ENCODE measurements around the gene ZFYVE28.
A peak's percentile ranks its signal among the peaks of the same experiment; 100 is the strongest.
"Not testable (repeated sequence)": the region's sequence is repeated elsewhere in the genome, so short reads cannot be mapped to it uniquely, and the experiment has no call there.

The ZFYVE28 gene

GRCh38 chr4:2243681-2244380 is 174.6 kb downstream of the ZFYVE28 start:
- Mint-ChIP-seq H3K4me1 (ENCODE audit: low read depth) (peaks cover 36% of the 10 kb centered on the region), H3K4me3 (no peak overlapping the region), H3K9me3 (ENCODE audit: low read depth) (no peaks in the 10 kb centered on the region), H3K27ac (peak overlapping the region; percentile 35), H3K27me3 (no peaks in the 10 kb centered on the region), H3K36me3 (peaks cover 8% of the 10 kb centered on the region)

DNA sequence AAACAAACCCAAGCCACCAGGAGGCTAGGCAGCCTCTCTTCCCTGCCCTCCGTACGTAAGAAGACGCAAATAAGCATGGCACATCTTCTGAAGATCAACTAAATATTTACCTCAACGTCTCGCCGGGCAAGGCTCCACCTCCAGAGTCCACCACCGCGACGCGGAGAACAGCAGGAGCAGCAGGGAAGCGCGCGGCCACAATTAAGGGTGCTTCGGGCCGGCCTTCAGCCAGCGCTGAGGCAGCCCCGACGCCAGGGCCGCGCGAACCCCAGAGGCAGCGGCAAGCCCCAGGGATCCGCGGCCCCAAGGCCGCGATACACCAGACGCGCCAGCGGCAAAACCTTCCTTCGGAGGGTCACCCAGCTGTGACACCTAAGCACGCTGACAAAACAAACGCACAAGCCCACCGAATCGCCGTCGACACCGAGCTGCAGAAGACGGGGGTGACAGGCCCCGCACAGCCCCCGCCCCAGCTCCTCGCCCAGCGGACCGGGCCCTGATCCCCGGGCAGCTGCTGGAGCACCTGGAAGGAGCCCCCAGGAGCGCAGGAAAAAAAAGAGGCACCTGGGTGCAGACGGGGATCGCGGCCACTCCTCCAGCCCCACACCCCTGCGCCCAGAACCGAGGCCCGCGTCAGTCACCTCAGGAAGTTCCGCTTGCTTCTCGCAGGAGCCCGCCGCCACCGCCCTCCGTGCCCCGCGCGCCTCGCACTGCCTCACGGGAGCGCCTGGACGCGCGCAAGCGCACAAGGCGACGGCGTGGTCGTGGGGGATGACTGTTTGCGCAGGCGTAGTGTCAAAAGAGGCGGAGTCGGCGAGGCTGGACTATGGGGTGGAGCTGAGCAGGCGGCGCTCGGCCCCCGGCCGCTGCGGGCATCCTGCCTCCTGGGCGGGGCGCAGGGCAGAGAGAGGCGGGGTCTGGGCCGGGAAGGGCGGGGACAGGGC is 176.8 kb downstream of the ZFYVE28 start, which contains the start of the genes HAUS3 and POLN:
HAUS3 (minus strand) TSS at position 712 of the 944 bp plus-strand sequence. CDS start 1,175 bp downstream, outside the sequence.
POLN (minus strand) TSS at position 712 of the 944 bp plus-strand sequence. CDS start 12,890 bp downstream, outside the sequence.
- peaks cover 54% of the 10 kb centered on the region for H3K4me1 Mint-ChIP-seq (ENCODE audit: low read depth)
- H3K27ac Mint-ChIP-seq: peak within 1 kb of the TSS; percentile 84
- peaks cover 12% of the 10 kb centered on the region for H3K36me3 Mint-ChIP-seq
- H3K4me3 Mint-ChIP-seq: peak within 1 kb of the TSS; percentile 92
- no peaks in the 10 kb centered on the region for H3K27me3 Mint-ChIP-seq
- H3K9me3 Mint-ChIP-seq (ENCODE audit: low read depth): no peaks in the 10 kb centered on the region

DNA sequence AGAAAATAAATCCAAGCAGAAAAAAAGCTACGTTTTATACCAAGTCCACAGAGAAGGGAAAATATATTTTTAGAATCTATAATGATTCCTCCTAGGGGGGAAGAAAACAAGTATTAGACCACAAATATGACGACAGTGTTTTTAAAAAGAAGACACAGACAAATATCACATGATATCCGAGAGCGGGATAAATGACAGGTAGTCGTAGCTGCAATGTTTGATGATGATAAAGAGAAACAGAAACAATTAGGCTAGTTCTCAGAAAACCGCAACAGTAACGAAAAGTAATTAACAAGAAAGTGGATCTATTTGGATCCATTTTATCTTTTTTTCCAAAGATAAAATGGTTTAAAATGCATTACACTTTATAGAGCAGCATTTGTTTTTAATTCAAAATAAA is 177.4 kb downstream of the ZFYVE28 start:
- peak overlapping the region; percentile 92 for H3K4me3 Mint-ChIP-seq
- peak overlapping the region; percentile 84 for H3K27ac Mint-ChIP-seq
- peaks cover 12% of the 10 kb centered on the region for H3K36me3 Mint-ChIP-seq
- H3K4me1 Mint-ChIP-seq (ENCODE audit: low read depth): peaks cover 58% of the 10 kb centered on the region
- no peaks in the 10 kb centered on the region for H3K9me3 Mint-ChIP-seq (ENCODE audit: low read depth)
- H3K27me3 Mint-ChIP-seq: no peaks in the 10 kb centered on the region

DNA sequence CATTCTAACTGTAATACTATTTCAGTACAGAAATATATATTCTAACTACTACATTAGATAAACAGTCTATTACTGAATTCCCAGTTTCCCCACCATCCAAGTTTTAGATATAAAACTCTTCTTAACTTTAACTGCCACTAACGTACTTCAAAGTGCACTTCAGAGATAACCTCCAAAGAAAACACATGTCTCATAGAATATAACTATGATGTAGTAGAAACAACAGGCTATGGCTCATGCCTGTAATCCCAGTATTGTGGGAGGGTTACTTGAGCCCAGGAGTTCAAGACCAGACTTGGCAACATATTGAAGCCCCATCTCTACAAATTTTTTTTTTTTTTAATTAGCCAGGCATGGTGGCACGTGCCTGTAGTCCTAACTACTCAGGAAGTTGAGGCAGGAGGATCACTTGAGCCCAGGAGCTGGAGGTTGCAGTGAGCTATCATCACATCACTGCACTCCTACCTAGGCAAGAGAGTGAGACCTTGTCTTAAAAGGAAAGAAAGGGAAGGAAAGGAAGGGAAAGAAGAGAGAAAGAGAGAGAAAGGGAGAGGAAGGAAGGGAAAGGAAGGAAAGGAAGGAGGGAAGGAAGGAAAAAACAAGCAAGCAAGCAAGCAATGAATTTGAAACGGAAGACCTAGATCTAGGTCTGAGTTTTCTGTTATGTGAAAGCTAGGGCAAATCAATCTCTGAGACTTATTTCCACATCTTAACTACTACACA is 181.3 kb downstream of the ZFYVE28 start:
- peaks cover 70% of the 10 kb centered on the region for H3K4me1 Mint-ChIP-seq (ENCODE audit: low read depth)

GRCh38 chr4:2231082-2231481 is 187.4 kb downstream of the ZFYVE28 start:
- Mint-ChIP-seq H3K27me3 (no peaks in the 10 kb centered on the region), H3K36me3 (no peaks in the 10 kb centered on the region), H3K4me1 (ENCODE audit: low read depth) (peaks cover 28% of the 10 kb centered on the region), H3K4me3 (no peak overlapping the region), H3K9me3 (ENCODE audit: low read depth) (no peaks in the 10 kb centered on the region), H3K27ac (no peak overlapping the region)

More for the DNA sequence above, 181.3 kb downstream of the ZFYVE28 start:
- H3K27ac Mint-ChIP-seq: no peak overlapping the region
- H3K27me3 Mint-ChIP-seq: no peaks in the 10 kb centered on the region
- peaks cover 12% of the 10 kb centered on the region for H3K36me3 Mint-ChIP-seq
- peak overlapping the region; percentile 70 for H3K4me3 Mint-ChIP-seq
- no peaks in the 10 kb centered on the region for H3K9me3 Mint-ChIP-seq (ENCODE audit: low read depth)

DNA sequence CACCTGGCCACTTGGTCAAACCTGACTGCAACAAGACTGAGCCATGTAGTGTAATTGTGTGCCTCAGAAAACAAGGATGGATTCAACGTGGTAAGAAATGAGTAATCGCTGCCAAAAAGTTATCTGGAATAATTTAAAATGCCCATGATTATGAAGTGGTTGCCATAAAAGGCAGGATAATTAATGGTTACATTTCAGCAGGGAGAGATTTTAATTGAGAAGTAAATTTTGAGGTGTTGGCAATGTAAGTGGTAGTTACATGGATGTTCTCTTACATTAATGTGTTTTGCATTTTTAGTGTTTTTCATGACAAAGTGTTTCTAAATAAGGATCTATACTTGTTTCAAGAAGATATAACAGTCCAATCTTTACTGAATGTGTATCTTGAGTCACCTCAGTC is 192.2 kb downstream of the ZFYVE28 start:
- Mint-ChIP-seq H3K36me3 (peaks cover 2% of the 10 kb centered on the region), H3K4me1 (ENCODE audit: low read depth) (no peaks in the 10 kb centered on the region), H3K9me3 (ENCODE audit: low read depth) (no peaks in the 10 kb centered on the region), H3K27me3 (no peaks in the 10 kb centered on the region), H3K27ac (peak overlapping the region; percentile 38), H3K4me3 (no peak overlapping the region)

DNA sequence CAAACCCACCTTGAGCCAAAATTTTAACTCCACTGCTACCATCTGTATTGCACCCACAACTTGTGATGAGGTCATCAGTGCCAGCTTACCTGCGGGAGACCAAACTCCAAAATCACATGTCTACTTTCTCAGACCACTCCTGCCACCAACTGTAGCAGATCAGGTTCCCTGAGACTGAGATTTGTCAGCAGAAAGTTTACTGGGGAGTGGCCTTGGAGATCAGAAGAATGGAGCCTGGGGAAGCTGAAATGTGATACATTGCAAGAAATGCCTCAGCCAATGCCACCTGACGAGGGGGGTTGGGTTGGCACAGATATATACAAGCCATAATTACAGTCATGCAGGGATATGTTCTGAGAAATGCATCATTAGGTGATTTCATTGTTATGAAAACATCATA is 195.6 kb downstream of the ZFYVE28 start:
- Mint-ChIP-seq H3K27me3 (no peaks in the 10 kb centered on the region), H3K27ac (no peak overlapping the region), H3K9me3 (ENCODE audit: low read depth) (no peaks in the 10 kb centered on the region), H3K4me3 (no peak overlapping the region), H3K4me1 (ENCODE audit: low read depth) (peaks cover 4% of the 10 kb centered on the region), H3K36me3 (peaks cover 2% of the 10 kb centered on the region)

GRCh38 chr4:2221378-2221777 is 197.1 kb downstream of the ZFYVE28 start:
- not testable (repeated sequence) for H3K4me1 Mint-ChIP-seq (ENCODE audit: low read depth); H3K9me3 Mint-ChIP-seq (ENCODE audit: low read depth); H3K27ac Mint-ChIP-seq; H3K36me3 Mint-ChIP-seq; H3K4me3 Mint-ChIP-seq; H3K27me3 Mint-ChIP-seq

GRCh38 chr4:2220016-2220630 is 198.3 kb downstream of the ZFYVE28 start:
- Mint-ChIP-seq H3K36me3 (peaks cover 2% of the 10 kb centered on the region), H3K4me3 (no peak overlapping the region), H3K27me3 (no peaks in the 10 kb centered on the region), H3K9me3 (ENCODE audit: low read depth) (no peaks in the 10 kb centered on the region), H3K4me1 (ENCODE audit: low read depth) (peaks cover 4% of the 10 kb centered on the region), H3K27ac (no peak overlapping the region)
